ENCODE data around the gene WWC1.

- no peak for TF ChIP-seq GATA3 (IDR thresholded peaks at IDR 0.05; ENCODE audit: low read depth, low read length)
- TF ChIP-seq GATA2 (IDR thresholded peaks at IDR 0.05; ENCODE audit: low read depth, low read length) = no peak
Observed at GRCh38 chr5:168480601-168481000, 189.2 kb downstream of the WWC1 start.

Measured in SH-SY5Y (cell line).